GM21825 (cell line): ENCODE measurements around the gene SERTAD1.
A peak's percentile ranks its signal among the peaks of the same experiment; 100 is the strongest.

ENCODE experiments used
- ATAC-seq: cut with Tn5 transposase; IDR thresholded peaks from one replicate; pipeline ENCODE4 v1.9.1; 2021; ENCODE audit warnings: mild to moderate bottlenecking, moderate library complexity; ENCODE audit not compliant: unreplicated experiment

The SERTAD1 gene

GRCh38 chr19:40407714-40408597 is 17.8 kb downstream of the SERTAD1 start:
- ATAC-seq: no peak

- peak; percentile 60 for ATAC-seq
These were observed 22.4 kb downstream of the SERTAD1 start for GRCh38 chr19:40403262-40403984.

DNA sequence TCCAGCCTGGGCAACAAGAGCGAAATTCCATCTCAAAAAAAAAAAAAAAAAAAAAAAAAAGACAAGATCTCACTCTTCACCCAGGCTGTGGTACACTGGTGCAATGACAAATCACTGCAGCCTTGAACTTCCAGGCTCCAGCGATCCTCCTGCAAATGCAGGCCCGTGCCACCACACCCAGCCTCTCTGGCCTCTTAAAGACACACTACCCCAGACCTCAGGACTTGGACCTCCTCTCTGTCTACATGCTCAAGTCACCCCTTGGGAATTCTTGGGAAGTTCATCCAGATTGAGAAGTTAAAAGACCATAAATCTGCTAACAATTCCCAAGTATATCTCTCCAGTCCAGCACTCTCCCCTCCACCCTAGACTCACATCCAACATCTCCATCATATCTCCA is 25.2 kb downstream of the SERTAD1 start:
- ATAC-seq: no peak

DNA sequence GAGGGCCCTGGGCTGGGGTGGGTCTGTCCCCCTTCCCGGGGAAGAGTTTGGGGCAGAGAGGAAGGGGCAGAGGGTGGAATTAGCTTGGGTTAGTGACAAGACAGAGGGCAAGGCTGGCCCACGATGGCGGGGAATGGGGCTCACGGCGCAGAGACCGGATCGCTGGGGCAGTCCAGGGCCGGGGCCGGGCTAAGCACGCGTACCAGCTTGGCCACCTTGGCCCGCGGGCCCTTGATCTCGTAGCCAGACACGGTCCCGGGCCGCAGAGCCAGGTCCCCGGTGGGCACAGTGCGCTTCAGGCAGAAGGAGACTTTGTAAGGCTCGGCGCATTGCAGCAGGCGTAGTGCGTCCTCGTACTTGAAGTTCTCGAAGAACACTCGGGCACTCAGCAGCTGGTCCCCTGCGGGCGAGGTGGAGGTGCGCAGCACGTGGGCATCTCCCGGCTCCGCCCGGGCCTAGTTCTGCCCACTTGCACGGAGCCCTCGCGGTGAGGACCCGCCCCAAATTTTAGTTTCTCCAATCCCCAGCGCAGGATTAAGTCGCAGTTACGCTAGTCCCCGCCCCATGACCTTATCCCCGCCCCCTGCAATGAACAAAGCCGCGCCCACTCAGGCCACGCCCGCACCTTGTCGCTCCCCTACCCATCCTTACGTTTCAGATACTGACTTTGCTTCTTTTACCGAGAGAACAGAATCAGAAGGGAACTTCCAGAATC is 27.2 kb downstream of the SERTAD1 start:
- no peak for ATAC-seq

GRCh38 chr19:40397568-40397906 is 28.3 kb downstream of the SERTAD1 start:
- ATAC-seq: no peak

GRCh38 chr19:40396886-40397567 is 28.8 kb downstream of the SERTAD1 start:
- no peak for ATAC-seq

DNA sequence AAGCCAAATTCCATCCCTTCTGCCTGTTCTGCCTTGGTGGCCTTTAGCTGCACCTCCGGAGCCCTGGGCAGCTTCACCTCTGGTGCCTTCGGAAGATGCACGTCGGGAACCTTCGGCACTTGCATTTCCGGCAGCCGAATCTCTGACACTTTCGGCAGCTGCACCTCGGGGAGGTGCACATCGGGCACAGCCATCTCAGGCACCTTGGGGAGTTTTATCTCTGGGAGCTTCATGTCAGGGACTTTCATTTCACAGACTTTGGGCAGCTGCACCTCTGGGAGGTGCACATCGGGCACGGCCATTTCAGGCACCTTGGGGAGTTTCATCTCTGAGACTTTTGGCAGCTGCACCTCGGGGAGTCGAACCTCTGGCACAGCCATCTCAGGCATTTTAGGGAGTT is 29.8 kb downstream of the SERTAD1 start:
- ATAC-seq: no peak

DNA sequence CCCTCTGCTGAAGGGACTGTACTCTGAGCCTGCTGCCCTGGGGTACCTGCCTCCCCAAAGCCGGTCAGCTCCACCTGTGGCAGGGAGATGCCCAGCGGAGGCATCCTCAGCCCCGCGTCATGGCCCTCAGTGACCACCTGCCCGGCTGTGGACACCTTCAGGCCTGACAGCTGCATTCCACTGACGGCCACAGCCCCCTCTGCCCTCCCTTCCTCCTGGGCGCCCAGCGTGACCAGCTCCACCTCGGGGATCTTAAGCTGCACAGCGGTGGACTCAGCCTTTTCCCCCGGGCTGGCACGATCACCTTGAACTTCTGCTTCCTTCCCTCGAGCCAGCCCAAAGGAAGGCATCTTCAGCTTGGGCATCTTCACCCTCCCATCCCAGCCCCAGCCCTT is 31.0 kb downstream of the SERTAD1 start:
- no peak for ATAC-seq

GRCh38 chr19:40393894-40394815 is 31.6 kb downstream of the SERTAD1 start:
- ATAC-seq: no peak

GRCh38 chr19:40392894-40393517 is 32.8 kb downstream of the SERTAD1 start:
- no peak for ATAC-seq

DNA sequence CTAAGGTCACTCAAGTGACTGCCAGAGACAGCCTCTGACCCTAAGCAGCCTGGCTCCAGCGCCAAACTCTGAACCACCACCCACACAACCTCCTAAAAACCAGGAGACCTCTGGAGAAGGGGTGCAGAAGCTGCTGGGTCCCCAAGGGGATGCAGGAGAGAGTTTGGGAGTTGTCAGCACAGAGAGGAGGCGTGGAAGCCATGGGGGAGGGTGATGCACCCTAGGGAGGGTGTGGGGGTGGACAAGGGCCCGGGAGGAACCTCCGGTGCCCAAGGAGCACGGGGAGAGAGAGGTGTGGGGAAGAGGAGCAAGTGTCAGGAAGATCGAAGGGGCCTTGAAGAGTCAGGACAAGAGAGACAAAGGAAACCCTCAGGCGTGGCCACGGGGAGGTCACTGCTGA is 33.7 kb downstream of the SERTAD1 start:
- ATAC-seq: no peak

DNA sequence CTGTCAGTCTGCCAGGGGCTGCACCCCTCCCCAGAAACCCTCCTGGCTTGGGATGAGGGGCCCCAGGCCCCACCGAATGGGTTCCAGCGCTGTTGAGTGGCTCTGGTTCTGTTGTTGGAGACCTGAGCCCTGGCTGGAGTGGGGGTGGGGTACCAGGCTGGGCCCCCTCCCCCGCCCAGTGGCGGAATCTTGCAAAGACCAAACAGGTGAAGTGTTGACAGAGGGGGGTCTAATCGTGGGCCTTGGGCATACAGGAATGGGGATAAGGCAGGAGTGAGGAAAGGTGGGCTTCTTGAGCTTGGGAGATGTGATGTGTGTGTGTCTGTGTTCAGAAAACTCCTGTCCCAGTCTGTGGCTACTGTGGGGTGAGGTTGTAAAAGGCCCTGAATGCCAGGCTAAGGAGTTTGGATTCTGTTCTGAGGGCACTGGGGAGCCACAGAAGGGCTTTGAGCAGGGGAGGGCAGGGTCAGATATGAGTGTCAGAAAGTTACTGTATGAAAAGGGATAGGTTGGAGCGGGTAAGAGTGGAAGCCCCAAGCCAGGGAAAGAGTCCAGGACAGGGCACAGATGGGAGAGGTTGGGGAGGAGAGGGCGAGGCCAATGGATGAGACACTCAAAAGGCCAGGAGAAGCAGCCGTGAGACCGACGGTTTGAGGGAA is 35.6 kb downstream of the SERTAD1 start, which contains the start of gene HIPK4:
HIPK4 (minus strand) TSS at position 98 of the 659 bp plus-strand sequence. CDS start 279 bp downstream, outside the sequence.
- ATAC-seq: no peak

- ATAC-seq: no peak
These were observed 36.2 kb downstream of the SERTAD1 start for GRCh38 chr19:40389404-40390083.

- ATAC-seq: no peak
These were observed 37.3 kb downstream of the SERTAD1 start for GRCh38 chr19:40388481-40388880.

DNA sequence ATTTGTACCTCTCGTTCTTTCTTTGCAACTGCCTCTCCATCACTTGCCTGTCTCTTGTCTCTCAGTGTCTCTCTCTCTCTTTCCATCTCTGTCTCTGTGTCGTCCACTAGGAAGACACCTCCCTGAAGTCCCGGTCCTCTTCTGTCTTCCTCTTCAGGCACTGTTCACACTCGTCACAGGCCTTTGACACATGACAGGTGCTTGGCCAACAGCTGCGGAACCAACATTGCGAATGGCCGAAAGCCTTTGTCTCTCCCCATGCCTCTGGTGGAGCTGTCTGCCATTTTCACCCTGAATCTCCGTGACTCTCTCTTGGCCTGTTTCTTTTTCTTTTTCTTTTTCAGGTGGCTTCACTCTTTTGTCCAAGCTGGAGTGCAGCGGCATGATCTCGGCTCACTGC is 38.6 kb downstream of the SERTAD1 start:
- no peak for ATAC-seq

DNA sequence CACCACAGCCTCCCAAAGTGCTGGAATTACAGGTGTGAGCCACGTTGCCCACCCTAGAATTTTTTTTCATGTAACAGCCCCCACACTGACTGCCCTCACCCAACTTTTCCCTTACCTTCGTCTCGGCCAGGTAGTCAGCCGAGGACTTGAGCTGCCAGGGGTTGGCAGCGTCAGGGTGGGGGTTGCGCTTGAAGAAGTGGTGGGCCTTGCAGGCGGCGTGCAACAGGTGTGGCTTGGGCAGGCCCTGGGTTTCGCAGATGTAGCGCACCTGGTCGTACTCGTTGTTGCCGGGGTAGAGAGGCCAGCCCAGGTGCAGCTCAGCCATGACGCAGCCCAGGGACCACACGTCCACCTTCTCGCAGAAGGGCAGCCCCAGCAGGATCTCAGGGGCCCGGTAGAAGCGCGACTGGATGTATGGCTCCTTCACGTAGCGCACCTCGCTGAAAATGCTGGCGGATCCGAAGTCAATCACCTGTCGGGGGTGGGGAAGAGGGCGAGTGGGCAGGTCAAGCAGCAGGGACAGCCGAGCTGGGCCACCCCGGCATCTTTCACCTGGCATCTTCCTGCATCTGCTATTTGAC is 42.0 kb downstream of the SERTAD1 start:
- ATAC-seq: no peak

GRCh38 chr19:40381321-40381720 is 44.5 kb downstream of the SERTAD1 start:
- no peak for ATAC-seq
